MV-4-11 (cell line): ENCODE results near the gene POU2F2.

Experiments
- DNase-seq: peaks from one replicate; lab custom pipeline; 2025; lab: John Stamatoyannopoulos, UW

POU2F2 gene

DNA sequence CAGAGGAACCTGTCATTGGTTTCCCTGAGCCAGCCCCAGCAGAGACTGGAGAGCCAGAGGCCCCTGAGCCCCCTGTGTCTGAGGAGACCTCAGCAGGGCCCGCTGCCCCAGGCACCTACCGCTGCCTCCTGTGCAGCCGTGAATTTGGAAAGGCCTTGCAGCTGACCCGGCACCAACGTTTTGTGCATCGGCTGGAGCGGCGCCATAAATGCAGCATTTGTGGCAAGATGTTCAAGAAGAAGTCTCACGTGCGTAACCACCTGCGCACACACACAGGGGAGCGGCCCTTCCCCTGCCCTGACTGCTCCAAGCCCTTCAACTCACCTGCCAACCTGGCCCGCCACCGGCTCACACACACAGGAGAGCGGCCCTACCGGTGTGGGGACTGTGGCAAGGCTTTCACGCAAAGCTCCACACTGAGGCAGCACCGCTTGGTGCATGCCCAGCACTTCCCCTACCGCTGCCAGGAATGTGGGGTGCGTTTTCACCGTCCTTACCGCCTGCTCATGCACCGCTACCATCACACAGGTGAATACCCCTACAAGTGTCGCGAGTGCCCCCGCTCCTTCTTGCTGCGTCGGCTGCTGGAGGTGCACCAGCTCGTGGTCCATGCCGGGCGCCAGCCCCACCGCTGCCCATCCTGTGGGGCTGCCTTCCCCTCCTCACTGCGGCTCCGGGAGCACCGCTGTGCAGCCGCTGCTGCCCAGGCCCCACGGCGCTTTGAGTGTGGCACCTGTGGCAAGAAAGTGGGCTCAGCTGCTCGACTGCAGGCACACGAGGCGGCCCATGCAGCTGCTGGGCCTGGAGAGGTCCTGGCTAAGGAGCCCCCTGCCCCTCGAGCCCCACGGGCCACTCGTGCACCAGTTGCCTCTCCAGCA lies 52.1 kb downstream of the POU2F2 start:
- DNase-seq, result no peak

DNA sequence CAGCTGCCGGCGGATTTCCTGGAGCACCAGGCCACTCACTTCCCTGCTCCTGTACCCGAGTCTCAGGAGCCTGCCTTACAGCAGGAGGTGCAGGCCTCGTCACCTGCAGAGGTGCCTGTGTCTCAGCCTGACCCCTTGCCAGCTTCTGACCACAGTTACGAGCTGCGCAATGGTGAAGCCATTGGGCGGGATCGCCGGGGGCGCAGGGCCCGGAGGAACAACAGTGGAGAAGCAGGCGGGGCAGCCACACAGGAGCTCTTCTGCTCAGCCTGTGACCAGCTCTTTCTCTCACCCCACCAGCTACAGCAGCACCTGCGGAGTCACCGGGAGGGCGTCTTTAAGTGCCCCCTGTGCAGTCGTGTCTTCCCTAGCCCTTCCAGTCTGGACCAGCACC lies 53.0 kb downstream of the POU2F2 start:
- no peak for DNase-seq

DNA sequence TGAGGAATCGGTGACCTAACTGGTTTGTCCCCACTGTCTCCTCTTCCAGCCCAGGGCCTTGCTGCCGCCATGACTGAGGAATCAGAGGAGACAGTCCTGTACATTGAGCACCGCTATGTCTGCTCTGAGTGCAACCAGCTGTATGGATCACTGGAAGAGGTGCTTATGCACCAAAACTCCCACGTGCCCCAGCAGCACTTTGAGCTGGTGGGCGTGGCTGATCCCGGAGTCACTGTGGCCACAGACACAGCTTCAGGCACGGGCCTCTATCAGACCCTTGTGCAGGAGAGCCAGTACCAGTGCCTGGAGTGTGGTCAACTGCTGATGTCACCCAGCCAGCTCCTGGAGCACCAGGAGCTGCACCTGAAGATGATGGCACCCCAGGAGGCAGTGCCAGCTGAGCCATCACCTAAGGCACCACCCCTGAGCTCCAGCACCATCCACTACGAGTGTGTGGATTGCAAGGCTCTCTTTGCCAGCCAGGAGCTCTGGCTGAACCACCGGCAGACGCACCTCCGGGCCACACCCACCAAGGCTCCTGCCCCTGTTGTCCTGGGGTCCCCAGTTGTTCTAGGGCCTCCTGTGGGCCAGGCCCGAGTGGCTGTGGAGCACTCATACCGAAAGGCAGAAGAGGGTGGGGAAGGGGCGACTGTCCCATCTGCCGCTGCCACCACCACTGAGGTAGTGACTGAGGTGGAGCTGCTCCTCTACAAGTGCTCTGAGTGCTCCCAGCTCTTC lies 53.5 kb downstream of the POU2F2 start:
- no peak for DNase-seq

DNA sequence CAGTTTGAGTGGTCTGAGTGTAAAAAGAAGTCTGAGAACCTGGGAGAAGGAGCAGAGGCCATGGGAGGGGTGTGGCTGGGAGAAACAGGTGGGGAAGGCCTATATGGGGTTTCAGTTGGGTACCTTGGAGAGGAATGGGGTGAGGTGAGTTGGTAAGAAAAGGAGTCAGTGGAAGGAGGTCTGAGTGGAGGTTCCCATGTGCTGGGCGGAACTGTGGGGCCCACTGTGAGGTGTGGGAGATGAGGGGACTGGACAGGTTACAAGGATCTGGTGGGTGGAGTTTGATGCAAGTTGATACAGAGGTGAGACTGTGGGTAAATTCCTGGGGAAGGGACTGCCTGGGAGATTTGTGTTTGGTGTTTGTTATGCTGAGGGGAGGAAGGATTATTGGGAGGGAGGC lies 54.2 kb downstream of the POU2F2 start:
- DNase-seq, result no peak

DNA sequence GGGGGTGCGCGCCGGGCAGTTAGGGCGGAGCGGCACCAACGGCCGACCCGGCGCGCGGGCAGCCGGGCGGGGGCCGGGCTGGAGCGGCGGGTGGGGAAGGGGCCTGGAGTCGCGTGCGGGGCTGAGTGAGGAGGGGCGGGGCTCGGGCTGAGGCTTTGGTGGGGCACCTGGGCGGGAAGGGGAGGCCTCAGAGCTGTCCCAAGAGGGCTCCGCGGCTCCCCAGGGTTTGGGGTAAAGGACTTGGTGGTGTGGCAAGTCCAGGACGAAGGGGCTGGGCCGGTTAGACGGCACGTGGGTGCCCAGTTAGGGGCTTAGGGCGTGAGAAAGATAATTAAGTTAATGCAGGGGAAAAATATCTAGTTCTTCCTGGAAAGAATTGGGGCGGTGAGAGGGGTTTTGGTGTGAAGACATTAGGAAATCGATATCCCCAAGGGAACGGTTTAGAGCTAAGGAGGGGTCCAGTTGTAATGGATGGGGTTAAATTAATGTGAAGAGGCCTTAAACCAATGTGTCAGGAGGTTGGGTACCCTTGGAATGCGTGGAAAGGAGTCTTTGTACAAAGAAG lies 55.8 kb downstream of the POU2F2 start:
- no peak for DNase-seq

DNA sequence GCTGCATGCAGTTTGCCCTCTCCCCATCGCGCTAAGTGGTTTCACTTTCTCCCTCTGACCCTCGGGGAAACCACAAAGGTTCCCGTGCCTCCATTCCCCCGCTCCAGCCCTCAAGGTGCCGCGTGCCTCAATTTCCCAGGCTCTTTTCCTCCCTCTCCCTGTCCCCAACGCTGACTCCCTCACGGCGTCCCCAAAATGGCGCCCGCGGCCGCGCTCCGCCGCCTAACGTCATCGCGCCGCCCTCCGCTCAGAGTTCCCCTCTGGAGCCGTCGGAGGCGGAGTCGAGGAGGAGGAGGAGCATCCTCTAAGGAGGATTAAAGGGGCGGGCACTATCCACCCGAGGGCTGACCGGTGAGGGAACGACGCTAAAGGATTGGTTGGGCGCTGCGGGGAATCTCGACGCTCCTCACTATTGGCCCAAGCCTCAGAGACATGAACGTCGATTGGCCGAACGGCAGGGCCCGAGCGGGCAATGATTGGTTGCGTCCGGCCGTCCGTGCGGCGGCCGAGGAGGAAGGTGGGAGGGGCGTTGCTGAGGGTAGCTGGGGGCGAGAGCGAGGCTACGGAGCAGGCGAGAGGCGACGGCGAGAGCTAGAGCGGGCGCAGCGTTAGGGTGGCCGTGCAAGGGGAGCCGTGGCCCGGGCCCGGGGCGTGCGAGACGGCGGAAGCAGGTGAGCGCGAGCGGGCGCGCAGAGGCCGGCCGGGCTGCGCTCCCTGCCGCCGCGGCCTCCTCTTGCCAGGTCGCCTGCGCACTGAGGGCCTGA lies 56.4 kb downstream of the POU2F2 start, which contains the start of gene ZNF574:
ZNF574 (plus strand) TSS at position 551 of the 764 bp plus-strand sequence. CDS start 2,441 bp downstream, outside the sequence.
- DNase-seq, result peak; percentile 100

DNA sequence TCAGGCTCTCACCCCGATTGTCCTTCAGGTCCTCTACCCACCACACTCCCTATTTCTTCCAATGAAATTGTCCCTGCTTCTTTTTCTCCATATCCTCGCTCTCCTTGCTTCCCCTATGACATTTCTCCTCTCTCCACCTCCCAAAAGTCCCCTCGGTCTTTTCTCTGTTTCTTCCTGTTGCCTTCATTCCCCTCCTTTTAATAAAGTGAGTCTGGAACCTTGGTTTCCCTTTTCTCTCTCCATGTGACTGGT lies 57.0 kb downstream of the POU2F2 start:
- DNase-seq, result peak; percentile 46

DNA sequence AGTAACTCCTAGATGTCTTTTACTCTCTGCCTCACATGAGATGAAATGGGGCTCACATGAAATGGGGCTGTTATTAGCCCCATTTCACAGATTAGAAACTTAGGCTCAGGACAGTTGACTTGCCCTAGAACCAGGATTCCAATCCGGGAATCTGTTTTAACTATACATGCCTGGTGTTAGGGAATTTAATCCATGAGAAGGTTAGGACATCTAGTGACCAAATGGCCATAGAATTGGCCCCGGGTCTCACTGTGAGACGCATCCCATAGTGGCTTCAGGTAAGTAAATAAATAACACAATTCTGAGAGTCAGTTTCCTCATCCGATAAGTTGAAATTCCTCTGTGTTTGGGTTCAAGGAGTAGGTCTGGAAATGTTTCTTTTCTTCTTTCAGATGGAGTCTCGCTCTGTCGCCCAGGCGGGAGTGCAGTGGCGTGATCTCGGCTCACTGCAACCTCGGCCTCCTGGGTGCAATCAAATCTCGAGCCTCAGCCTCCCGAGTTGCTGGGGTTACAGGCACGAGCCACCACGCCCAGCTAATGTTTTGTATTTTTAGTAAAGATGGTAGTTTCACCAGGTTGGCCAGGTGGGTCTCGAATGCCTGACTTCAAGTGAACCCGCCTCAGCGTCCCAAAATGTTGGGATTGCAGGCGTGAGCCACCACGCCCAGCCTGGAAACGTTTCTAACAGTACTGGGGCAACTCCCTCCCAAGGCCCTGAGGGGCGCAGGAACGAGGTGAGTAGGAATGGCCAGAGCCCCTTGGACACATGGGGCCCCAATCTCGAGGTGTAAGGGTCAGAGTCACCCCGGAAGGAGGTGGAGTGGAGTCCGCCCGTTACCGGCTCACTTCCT lies 57.5 kb downstream of the POU2F2 start:
- no peak for DNase-seq

DNA sequence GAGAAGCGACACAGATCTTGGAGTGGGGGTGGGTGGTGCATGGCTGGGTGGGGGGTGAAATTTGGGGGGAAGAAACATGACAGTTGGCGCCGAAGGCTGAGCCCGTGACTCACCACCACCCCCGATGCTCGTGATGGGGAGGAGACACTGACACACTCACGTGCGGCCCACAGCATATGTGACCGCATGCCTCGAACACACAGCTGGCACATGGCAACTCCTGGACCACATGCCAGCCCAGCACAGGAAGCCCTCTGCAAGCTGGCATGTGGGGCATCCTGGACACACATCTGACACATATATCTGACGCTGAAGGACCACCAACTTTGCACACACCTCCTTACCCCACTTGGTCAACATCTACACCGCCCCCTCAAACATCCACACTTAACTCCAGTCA lies 61.0 kb downstream of the POU2F2 start:
- DNase-seq, result no peak

DNA sequence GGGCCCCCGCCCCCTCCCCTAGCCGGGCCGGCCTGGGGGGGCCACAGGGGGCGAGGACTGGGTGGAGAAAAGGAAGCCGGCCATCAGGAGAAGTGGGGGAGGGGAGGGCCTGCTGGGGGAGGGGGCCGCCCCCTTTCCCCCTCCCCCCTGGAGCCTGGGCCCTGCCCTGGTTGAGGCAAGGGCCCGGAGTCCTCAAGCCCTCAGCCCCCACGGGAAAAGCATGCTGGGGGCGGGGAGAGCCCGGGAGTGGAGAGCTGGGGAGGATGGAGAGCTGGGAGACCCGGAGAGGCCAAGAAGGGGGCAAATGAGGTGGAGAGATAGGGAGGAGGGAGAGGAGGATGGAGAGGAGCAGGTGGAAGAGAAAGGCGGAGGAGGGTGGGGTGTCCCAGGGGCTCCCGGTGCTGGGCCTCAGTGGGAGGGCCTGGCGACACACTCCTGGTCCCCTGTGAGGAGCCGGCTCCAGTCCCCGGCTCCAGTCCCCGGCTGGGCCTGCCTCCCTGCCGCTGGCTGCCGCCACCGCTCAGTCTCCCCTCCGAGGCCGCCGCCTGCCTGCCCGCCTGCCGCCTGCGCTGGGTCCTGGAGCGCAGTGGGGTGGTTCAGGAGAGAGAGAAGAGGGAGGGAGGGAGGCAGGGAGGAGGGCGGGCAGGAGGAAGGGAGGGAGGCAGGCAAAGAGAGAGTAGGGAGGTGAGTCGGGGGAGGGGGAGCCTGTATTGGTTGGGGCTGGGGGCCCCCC lies 62.5 kb downstream of the POU2F2 start, which contains the start of gene GRIK5:
GRIK5 (minus strand) TSS at position 588 of the 733 bp plus-strand sequence. CDS start 4,436 bp downstream, outside the sequence.
- DNase-seq, result no peak

DNA sequence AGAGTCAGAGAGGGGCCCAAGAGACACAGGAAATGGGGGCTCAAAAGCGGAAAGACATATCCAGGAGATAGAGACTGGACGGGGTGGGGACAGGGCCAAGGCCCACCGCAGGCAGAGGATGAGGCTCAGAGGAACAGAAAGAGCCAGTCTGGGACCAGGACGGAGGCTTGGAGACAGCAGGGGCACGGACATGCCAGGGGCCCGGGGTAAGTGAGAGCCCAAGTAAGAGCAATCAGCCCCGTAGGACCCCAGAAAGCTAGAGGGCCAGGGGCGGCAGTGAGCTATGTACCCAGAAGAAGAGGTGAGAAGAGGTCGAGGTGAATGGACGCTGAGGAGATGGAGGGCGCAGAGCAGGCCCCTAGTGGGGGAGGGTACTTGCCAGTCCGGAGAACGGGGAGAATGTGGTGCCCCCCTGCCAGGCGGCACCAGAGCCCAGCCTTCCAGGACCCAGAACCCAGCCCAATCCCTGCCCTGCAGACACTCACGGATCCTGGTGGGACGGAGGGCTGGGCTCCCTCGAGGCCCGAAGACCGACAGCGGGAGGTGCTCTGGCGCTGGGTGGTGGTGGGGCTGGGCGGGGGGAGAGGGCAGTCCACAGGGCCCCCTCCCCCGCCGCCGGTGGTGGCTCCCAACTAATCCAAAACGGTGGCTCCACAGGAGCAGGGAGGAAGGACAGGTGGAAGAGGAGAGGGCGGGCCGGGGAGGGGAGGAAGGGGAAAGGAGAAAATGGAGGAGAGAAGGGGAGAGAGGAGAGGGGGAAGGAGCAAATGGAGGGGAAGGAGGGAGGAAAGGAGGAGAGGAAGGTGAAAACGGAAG lies 63.3 kb downstream of the POU2F2 start:
- no peak for DNase-seq

DNA sequence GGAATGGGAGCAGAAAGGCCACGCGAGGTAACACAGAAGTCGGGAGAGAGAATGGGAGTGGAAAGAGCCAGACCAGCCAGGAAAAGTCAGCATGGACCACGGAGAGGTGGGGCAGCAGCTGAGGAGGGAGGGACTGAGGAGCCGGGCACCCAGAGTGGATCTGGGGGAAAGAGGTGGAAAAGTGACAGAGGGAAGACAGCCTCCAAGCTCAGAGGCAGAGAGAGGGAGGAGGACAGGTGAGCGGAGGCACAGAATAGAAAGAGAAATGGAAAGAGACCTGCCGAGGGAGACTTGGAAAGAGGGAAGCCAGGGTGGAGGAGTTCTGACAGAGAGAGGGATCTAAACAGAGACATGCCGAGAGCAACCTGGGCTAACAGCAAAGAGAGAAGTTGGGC lies 63.9 kb downstream of the POU2F2 start:
- no peak for DNase-seq

DNA sequence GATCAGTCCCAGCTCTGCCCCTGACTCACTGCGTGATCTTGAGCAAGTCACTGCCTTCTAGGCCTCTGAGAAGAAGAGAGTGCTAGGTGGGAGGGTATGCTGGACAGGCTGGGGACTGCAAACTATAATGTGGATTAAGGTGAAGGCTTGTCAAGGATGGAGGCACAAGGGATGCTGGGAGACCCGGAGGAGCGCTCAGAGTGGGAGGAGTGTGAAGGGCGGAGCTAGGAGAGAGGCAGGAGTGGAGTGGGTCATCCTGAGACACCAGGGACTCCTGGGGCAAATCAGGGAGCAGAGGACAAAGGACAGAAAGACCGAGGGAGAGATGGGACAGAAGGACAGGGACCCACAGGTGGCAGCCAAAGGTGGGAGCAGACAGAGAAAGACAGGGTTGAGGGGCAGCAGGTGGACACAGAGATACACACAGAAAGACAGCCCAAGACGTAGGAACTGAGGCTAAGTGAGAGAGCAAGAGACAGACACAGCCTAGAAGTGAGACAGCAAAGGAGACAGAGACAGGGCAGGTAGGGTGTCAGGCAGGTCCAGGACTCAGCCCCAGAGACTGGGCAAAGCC lies 64.8 kb downstream of the POU2F2 start:
- DNase-seq, result no peak

DNA sequence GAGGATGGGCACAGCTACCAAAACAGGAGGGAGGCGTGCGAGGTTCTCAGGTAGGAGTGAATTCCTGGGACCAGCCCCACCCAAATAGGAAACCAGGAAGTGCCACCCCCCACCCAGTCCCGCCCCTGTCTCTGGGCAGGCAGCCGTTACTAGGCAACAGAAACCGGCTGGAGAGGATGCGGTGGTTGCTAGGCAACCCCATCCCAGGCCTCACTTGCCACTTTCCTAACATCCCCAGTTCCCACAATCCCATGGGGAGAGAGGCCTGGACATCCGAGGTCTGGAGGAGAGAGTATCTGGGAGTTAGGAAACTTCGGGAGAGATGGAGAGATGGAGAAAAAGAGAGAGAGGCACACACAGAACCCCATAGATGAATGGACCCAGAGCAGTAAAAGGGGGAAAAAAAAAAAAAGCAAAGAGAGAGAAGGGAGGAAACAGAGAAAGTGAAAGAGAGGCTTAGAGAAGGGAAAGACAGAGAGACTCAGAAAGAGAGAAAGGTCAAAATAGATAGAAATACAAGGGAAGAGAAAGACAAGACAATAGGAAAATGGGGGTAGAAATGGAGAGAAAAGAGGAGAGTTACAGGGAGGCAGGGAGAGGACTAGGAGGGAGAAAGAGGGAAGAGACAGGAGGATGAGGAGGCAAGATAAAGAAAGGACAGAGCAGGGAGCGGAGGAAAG lies 66.0 kb downstream of the POU2F2 start:
- DNase-seq, result peak; percentile 33

DNA sequence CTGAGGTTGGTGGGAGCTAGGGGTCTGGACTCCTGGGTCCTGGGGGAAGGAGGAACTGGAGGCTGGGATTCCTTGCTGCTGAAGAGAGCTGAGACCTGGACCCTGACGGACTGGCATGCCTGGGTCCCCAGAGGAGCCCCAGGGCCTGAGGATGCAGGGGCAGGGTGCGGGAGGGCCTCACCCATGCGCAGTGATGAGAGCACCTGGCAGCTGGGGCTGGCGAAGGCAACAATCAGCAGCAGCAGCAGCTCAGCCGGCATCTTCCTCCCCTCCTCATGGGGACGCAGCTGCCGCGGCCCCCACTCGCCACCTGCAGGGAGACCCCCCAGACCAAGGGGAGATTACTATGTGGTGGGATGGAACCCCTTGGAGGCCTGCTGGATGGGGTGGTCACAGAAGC lies 66.7 kb downstream of the POU2F2 start:
- DNase-seq, result no peak

DNA sequence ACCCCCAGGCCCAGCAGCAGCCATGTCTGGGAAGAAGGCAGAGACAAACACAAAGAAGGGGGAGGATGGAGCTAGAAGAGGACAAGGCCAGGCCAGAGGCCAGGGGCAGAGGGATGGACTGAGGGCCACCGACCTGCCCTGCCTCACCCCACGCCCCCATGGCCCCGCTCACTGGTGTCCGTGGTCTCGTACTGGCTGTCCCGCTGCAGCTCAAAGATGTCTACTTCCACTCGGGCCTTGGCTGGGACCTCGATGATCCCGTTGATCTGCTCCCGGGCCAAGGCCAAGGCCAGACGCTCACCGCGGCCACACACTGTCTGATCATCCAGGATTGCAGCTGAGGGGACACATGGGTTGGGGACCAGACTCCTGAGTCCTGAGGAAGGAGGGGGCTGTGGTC lies 67.2 kb downstream of the POU2F2 start:
- DNase-seq, result no peak

DNA sequence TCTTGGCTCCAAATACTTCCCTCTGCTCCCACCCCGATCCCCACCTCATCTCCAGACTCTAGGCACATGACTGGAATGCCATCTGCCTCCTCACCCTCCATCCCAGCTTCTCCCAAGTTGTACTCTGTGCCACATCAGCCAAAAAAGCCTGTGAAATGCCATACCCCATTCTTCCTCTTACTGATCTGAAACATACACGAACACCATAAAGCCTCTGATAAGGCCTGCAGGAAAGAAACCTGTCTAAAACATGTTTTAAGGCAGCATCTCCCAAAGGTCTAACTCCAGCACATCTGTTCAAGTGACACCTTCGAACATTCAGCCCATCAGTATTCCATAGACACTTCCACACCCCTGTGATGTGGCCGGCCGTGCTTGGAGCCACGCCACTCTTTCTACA lies 67.8 kb downstream of the POU2F2 start:
- DNase-seq, result no peak

DNA sequence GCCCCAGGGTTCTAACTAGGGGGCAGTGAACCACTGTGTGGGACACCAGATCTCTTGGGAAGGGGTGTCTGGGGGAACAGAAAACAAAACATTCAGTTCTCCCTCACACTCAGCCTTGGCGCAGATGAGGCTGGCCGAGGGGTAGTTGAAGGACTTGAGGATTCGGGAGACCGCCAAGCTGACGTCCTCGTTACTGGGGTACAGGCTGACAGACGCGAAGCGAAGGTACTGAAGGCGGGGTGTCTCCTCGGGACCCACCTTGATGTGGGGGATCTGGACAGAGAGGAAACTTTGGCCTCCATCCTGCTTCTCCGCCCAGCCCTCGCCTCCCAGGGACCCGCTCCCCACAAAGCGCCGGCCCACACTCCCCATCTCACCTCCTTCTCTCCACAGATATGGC lies 69.9 kb downstream of the POU2F2 start:
- no peak for DNase-seq

DNA sequence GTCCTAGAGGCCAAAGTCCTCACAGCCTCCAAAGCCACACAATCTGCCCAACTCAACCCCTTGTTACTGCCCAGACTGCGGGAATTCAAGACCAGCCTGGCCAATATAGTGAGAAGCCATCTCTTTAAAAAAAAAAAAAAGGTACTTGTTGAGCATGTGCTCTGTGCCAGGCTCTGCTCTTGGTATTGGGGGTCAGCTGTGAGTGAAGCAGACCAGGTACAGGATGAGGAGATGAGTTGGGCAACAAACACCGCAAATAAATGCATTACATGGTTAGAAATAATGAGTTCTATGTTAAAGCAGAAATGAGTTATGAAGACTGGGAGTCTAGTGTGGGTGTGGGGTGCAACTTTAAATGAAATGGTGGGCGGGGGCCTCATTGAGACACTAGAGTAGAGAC lies 72.1 kb downstream of the POU2F2 start:
- DNase-seq, result no peak
